C1 segment of cervical spinal cord (tissue), 14 donors: Measurements from ENCODE around the gene RABGEF1.

Source experiments
- DNase-seq, 14 donors: peaks; one replicate each; lab custom pipeline; 2025; lab: John Stamatoyannopoulos, UW

The RABGEF1 gene

DNA sequence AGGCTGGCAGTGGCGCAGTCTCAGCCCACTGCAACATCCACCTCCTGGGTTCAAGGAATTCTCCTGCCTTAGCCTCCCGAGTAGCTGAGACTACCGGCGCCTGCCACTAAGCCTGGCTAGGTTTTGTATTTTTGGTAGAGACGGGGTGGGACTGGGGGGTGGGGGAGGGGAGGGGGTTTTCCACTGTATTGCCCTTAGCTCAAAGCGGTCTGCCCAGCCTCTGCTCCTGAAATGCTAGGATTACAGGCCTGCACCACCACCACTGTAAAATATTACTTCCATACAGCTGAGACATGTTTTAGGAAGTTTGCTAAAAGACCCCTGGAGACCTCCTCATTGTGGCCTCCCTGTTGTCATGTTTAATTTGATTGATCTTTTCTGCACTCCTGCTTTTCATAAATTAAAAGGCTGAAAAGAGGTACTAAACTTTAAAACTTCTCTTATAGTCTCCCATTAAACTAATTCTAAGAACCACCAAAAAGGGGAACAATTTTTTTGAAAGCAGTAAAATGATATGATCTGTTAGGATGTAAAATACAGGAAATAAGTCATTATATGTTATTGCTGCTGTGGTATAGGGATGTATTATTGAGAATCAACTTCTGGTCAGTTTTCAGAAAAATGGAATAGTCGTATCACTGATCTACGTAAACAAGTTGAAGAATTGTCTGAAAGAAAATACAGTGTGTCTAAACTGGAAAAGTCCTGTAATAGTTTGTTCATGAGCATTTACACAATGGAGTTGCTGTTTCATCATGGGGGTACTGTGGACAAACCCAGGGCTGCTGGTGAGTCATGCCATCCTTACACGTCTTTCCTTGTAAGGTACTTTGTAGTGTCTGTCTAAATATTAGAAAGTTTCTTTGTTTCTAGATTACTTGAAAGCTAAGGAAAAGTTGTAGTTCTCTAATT, 107.6 kb downstream of the RABGEF1 start:
- peak in 1 of 14 donors; percentile 27 for DNase-seq

DNA sequence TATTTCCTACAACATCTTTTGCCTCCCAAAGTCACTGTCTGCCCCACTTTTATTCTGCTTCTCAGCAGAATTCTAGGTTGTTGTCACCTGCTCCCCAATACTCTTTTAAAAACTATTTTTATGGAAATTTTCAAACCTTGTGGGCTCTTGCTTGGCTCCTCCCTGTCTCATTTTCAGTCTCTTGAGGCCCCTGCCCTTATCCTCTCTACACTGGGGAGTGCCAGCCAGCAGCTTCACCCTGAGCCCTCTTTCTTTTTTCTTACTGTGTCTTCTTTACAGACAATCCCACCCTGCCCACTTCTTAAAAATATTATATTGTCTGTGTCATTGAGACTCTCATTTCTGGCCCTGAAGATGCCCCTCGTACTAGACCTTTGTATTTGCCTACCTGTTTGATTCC, 118.8 kb downstream of the RABGEF1 start:
- no peak for DNase-seq

- DNase-seq, result no peak
Observed at GRCh38 chr7:66859794-66860645, 119.5 kb downstream of the RABGEF1 start.

- DNase-seq, result no peak
Observed at GRCh38 chr7:66860767-66861166, 120.2 kb downstream of the RABGEF1 start.
